GM19455 (cell line): ENCODE results near the gene SOX9.
"Not testable (repeated sequence)": the region's sequence is repeated elsewhere in the genome, so short reads cannot be mapped to it uniquely, and the experiment has no call there.

Experiments used
- ATAC-seq: cut with Tn5 transposase; IDR thresholded peaks from one replicate; pipeline ENCODE4 v1.9.1; 2021; ENCODE audit not compliant: unreplicated experiment

SOX9 gene

DNA sequence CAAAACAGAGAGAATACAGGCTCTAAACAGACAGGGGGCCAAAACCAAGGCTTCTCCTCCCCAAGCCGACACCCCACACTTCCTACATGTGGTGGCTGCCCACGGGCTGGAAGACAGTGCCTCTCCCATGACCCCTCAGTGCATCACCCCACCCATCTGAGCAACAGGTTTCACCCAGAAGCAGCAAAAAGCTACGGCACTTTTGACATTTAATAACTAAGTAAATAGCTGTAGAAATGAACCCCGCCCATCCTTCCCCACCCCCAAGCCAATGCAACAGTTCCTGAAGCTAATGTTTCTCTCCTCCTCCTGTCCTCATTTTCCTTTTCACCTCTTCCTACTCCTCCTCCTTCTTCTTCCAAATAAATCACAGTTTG is 9.9 kb upstream of the SOX9 start:
- no peak for ATAC-seq

DNA sequence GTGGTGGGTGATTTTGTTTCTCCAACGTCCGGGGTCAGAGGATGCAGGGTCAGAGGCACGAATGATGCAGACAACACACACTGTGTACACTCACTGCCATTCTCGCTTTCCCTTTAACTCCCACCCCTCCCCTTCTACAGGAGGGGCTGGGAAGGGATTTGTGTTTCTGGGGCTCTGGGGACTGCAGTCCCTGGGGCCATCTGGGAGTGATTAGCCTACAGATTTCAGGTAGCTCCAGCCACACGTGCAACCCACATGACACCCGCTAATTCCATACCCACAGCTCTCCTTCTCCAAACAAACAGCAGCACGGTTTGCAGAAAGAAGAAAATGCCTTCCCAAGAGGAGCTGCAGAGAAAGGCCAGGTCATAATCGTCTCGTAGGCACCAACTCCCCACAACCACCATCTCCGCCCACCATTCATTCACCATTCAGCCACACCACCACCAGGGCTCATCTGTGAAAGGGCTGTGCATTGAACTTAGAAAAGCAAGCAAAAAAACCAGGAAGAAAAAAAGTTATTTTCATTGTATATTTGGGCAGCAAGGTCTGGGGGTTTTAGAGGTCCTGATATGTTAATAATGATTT is 9.4 kb upstream of the SOX9 start:
- no peak for ATAC-seq

DNA sequence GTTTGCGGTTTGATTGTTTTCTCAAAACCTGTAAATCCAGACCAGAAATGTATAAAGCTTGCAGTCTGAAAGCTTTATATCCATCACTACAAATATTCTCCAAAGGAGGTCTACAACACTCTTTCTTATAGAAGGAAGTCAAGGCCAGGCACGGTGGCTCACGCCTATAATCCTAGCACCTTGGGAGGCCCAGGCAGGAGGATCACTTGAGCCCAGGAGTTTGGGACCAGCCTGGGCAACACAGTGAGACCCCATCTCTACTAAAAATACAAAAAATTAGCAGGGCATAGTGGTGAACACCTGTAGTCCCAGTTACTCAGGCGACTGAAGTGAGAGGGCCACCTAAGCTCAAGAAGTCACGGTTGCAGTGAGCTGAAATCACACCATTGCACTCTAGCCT is 8.9 kb upstream of the SOX9 start:
- not testable (repeated sequence) for ATAC-seq

DNA sequence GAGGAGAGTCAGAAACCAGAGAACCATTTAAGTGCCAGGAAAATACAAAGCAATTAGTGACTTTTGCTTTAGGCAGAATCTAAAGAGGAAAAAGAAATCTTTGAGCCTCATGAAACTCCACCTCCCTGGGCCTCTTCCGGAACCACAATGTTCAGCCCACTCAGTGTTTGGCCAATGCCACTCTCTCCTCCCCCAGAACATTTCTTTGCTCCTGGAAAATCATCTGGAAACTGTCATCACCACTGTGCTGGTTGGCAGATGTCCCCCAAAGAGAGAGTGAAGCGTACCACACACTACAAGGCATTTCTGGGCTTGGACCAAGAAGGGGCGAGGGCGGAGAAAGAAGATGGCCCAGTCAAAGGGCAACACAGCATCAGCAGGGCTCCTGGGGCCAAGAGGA is 7.1 kb upstream of the SOX9 start:
- ATAC-seq: no peak

DNA sequence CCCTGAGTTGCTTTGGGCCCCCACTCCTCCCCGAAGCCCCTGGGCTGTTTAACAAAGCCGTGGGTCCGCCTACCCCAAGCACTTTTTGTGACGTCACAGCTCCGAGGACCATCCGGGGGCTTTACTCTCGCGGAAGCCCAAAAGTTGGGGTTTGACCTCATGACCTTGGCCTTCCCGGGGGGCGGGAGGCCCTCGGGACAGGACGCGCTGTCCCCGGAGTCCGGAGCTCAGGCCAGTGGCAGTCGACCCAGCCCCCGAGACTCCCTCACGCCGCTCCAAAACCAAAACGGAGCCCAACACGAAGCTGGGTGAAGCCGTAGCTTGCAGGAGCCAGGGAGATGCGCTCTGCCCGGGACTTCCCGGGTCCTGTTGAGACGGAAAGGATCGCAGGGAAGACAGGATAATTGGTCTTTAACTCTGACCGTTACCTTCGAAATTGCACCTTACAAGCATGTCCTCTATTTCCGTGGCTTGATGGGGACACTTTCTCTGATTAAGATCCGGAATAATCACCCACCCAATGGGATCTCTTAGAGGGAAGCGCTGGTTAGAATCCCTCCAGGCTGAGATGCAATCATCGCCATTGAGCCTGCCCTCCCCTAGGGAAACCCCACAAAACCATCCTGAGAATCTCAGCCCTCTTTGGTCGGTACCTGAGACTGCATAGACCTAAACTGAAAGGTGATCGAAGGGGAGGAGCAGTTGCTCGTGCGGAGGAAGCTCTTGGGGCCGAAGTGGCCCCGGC is 4.9 kb upstream of the SOX9 start:
- no peak for ATAC-seq

DNA sequence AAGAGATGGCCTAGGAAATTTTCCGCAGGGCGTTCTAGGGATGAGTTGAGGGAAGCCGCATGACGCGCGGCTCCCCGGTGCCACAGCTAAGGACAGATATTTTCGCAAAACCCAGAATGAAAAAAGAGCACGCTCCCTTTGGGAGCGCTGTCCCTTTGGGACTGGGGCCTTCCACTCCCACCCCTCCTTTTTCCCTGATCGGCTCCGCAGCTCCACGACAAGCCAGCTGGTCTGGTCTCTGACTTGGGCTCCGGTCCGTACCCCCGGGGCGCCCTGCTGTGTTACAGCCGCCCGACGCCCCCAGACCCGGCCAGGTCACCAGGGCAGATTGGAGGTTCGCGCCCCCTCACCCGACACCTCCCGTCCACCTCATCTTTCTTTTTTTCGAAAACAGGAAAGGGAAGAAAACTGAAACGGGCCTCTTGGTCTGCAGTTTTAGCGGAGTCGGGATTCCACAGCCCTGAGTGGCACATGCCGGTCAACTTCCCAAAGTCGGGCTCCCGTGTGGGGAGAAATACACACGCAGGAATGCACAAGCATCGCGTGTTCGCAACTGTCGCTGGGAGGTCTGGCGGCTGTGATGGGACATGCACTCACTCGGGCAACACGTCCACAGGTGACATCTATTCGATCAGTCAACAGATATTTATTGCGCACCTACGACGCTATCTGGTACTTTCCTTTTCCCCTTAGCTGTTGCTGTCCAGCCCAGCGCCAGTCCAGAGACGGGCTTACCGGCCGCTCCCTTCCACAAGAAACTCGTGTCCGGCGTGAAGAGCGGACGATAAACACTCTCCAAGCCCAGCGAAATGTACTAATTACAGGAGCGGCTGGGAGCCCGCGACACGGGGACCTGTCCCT is 3.9 kb upstream of the SOX9 start:
- ATAC-seq: no peak

DNA sequence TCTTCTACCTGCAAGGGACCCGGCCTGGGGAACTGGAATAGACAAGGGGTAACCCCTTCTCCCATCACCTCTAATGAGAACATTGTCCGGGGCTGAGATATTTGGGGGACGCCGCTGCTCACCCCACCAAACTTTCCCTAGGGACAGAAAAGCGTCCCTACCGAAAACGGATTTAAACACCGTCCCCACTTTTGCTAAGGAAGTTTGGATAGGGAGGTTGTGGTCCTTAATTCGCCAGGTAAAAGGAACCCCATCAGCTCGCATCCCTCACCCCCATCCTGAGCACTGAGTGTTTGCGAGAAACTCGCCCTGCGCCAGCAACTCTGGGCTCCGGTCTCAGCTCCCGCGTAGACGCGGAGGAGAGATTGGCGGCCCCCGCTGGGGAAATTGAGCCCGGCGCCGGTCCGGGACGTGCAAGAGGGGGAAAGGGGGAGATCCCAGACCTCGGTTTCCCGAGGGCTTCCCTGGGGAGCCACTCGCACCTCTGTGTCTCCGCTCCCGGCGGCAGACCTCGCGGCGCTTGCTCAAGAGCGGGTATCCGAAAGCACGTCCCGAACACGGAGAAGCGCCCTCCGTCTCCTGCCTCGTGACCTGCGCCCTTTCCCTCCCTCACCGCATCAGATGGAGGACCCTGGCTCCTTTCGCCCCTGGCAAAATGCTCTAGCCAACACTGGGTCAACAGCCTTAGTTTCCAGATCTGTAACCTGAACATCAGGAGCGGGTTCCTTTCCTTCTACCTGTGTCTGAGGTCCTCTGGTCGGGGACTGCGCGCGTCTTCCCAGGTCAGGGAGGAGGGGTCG is 3.1 kb upstream of the SOX9 start:
- ATAC-seq: no peak

DNA sequence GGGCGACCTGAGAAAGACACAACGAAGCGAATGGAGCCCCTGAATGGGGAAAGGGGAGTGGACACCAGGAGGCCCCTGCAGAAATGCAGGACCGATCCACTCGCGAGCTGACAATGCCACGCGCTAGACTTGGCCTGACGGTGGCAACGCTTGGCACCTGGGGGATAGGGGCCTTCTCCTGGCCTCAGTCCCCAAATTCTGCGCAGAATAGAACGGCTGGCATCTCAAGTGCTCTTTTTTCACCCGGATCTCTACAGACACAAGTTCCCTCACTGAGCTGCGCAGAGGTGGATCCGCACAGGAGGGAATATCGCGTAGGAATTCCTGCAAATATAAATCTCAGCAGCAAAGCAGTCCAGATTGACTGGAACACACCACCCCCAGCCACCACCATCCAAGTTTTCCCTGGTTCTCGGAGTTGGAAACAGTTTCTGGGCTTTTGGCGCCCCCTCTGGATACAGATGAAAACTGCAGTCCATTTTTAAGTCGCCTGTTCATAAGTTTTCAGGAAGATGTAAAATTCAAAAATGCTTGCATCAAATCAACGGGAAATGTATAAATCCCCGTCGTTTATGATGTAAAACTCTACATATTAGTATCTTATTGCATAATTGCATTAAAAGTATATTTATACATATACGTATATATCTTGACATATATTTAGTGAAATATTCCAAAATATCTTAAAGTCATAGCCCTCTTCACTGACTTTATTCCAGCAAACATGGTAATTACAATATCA is 2.3 kb upstream of the SOX9 start:
- ATAC-seq: no peak

DNA sequence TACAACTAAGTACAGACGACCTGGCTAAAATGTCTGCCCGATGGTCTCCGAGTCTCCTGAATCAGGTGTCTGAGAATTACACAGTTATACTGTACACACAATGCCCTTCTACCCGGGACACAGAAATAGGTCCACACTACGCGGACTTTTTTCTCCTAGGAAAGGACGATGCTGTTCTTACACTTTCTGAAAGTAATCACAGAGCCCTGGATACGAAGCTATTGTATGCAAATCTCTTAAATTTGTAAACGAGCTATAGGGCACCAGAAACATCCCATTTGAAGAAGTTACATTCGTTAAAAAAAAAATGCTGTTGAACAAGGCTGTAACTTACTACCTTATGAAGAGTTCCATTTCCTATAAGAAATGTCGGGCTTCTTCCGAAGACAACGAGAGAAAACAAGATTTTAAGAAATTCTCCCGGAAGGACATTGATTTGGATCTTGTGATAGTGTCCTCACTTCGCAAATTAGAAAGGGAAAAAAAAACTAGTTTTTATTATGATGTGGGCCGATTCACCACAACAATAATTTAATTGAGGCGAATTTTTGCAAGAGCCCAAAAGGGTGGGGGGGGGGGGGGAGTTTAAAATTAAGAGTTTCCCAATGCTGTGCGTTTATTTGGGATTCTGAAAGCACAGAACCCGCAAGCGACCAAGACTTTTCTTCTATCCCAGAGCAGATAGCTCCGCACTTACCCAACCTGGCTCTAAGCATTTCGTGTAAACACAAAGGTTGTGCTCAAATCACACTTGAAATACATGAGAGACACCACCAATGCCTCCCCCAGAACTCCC is 1.5 kb upstream of the SOX9 start:
- ATAC-seq: no peak

DNA sequence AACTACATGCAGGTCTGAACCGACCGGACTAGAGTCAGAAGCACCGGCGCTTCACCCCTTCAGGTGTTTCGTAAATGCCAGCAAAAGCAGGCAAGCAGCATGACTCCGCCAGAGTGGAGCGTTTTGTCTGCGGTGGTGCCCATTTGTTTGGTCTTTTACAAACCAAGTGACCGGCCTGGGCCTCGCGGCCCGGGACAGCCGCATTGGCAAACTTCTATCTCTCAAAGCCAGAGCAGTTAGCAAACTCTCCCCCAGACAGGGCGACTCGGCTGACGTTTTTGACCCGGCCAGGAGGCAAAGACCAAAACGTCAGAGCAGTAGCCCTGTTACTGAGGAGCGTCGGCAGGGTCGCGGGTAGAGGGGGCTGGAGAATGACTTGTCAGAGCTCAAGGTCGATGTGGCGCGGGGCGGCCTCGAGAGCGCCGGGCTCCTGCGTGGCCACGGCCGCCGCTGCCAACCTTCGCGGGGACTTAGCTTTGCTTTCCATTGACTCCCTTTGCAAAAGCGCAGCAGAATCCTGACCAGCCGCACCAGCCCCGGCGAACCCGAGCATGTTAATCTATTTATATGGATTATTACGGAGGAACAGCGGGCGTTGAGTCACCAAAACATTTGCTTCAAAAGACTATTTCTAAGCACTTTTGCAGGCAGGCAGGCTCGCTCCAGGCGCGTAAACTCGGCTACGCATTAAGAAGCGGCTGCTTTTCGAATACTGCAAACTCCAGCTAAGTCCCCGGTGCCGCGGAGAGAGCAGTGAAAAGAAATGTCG is 763 bp upstream of the SOX9 start:
- no peak for ATAC-seq

DNA sequence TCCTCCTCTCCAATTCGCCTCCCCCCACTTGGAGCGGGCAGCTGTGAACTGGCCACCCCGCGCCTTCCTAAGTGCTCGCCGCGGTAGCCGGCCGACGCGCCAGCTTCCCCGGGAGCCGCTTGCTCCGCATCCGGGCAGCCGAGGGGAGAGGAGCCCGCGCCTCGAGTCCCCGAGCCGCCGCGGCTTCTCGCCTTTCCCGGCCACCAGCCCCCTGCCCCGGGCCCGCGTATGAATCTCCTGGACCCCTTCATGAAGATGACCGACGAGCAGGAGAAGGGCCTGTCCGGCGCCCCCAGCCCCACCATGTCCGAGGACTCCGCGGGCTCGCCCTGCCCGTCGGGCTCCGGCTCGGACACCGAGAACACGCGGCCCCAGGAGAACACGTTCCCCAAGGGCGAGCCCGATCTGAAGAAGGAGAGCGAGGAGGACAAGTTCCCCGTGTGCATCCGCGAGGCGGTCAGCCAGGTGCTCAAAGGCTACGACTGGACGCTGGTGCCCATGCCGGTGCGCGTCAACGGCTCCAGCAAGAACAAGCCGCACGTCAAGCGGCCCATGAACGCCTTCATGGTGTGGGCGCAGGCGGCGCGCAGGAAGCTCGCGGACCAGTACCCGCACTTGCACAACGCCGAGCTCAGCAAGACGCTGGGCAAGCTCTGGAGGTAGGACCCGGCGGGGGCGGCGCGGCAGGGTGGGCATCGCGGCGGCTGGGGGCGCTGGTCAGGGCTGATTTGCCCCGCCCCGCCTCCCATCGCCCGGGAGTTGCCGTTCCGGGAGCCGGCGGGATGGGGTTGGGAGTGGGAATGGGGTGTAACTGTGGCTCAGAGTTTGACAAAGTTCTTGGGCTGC is 567 bp downstream of the SOX9 start:
- peak; percentile 29 for ATAC-seq

DNA sequence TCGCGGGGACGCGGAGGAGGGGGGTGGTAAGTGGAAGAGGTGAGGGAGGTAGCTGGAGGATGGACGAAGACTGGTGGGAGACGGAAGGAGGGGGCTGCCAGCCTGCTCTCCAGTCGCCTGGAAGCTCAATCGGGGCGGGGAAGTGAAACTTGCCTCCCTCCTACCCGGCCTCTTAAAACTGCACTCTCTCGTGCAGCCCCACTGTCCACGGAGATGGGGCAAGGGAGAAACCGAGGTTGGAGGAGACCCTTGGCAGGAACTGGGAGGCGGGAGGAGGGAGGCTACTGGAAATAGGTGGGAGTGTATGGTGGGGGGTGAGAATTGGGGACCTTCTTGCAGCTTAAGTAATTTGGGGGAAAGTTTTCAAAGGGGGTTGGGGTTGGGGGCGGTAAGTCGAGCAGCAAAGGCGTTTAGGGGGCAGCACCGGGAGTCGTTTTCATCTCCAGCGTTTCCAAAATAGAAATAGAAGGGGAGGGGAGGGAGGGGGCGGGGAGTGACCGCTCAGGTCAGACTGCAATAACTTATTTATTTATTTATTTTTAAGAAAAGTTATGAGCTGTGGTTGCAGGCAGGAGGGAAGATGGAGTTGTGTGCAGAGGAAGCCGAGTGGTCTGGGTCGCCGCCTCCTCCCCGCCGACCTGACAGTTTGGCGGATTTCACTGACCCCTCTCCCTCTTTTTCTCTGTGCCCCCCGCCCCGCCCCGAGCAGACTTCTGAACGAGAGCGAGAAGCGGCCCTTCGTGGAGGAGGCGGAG is 1.4 kb downstream of the SOX9 start:
- ATAC-seq: no peak

DNA sequence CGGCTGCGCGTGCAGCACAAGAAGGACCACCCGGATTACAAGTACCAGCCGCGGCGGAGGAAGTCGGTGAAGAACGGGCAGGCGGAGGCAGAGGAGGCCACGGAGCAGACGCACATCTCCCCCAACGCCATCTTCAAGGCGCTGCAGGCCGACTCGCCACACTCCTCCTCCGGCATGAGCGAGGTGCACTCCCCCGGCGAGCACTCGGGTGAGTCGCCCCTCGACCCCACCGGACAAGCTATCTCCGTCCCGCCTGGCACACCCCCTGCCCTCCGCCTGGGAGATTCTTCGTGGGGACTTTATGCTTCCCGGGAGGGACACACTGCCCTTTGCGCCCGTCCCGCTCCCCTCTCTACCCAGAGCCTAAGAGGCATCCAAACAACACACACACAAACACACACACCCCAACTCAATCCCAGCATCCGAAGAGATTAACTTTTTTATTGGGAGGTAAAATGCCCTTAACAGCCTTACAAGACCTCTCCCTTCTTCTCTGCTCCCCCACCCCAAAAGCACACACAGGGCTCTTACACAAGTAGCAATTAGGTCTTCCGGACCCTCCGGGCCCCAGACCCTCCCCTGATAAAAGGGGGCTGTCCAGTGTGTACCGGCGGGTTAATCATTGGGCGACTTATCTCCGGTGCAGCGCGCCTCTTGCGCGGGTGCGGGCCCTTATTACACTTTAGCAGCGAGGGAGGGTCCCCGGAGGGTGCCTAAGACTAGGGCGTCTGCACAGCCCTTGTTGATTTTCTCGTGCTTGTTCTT is 2.1 kb downstream of the SOX9 start:
- no peak for ATAC-seq

DNA sequence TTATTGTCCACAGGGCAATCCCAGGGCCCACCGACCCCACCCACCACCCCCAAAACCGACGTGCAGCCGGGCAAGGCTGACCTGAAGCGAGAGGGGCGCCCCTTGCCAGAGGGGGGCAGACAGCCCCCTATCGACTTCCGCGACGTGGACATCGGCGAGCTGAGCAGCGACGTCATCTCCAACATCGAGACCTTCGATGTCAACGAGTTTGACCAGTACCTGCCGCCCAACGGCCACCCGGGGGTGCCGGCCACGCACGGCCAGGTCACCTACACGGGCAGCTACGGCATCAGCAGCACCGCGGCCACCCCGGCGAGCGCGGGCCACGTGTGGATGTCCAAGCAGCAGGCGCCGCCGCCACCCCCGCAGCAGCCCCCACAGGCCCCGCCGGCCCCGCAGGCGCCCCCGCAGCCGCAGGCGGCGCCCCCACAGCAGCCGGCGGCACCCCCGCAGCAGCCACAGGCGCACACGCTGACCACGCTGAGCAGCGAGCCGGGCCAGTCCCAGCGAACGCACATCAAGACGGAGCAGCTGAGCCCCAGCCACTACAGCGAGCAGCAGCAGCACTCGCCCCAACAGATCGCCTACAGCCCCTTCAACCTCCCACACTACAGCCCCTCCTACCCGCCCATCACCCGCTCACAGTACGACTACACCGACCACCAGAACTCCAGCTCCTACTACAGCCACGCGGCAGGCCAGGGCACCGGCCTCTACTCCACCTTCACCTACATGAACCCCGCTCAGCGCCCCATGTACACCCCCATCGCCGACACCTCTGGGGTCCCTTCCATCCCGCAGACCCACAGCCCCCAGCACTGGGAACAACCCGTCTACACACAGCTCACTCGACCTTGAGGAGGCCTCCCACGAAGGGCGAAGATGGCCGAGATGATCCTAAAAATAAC is 3.0 kb downstream of the SOX9 start:
- ATAC-seq: no peak

DNA sequence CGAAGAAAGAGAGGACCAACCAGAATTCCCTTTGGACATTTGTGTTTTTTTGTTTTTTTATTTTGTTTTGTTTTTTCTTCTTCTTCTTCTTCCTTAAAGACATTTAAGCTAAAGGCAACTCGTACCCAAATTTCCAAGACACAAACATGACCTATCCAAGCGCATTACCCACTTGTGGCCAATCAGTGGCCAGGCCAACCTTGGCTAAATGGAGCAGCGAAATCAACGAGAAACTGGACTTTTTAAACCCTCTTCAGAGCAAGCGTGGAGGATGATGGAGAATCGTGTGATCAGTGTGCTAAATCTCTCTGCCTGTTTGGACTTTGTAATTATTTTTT is 3.6 kb downstream of the SOX9 start:
- ATAC-seq: no peak

DNA sequence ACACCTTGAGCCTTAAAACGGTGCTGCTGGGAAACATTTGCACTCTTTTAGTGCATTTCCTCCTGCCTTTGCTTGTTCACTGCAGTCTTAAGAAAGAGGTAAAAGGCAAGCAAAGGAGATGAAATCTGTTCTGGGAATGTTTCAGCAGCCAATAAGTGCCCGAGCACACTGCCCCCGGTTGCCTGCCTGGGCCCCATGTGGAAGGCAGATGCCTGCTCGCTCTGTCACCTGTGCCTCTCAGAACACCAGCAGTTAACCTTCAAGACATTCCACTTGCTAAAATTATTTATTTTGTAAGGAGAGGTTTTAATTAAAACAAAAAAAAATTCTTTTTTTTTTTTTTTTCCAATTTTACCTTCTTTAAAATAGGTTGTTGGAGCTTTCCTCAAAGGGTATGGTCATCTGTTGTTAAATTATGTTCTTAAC is 4.4 kb downstream of the SOX9 start:
- ATAC-seq: no peak
